Activated CD8-positive, alpha-beta memory T cell treated with anti-CD3 and anti-CD28 coated beads, Interleukin-2, amount 50 U/mL, for 1 hour (primary cell): ENCODE measurements around the gene GP5.

Experiments used
- DNase-seq: peaks from one replicate; pipeline ENCODE4 v3.0.0-alpha.2; 2020; ENCODE audit errors: extremely low read depth

The GP5 gene

GRCh38 chr3:194396859-194397756 is 2.0 kb downstream of the GP5 start:
- no peak for DNase-seq

DNA sequence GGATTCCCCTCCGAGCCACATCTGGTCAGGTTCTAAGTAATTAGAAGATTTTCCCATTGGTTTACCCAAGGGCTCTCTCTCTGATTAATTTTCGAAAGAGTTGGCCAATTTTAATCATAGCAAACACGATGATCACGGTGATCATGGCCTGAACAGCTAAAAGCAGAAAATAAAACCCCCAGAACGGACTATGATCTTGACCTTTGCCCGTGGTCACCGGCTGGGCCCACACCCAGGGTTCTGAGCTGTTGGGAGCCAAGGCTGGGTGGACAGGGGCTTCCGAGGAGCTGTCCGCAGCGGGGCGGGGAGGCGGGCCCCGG is 2.6 kb downstream of the GP5 start:
- DNase-seq, result no peak

DNA sequence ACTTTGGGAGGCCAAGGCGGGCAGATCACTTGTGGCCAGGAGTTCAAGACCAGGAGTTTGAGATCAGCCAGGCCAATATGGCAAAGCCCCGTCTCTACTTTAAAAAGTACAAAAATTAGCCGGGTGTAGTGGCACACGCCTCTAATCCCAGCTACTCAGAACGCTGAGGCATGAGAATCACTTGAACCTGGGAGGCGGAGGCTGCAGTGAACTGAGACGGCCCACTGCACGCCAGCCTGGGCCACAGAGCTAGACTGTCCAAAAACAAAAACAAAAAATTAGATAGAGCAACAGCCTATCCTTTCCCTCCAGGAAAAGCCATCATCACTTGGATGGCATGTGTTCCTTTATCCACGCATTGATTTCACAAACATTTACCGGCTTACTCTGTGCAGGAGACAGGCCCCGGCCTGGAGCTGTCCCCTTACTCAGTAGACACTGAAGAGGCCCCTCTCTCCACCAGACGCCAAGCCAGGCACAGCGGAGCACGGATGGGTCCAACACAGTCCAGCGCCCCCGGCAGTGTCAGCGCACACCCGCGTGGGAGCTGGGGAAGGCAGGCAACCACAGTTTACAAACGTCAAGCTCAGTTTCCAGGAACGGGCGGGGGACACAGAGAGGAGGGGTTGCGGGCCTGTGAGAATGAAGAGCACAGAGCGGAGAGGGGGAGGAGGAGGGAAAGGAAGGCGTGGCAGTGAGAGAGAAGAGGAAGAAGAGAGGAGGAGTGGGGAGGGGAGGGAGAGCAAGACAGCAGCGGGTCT is 3.1 kb downstream of the GP5 start:
- peak; percentile 28 for DNase-seq

DNA sequence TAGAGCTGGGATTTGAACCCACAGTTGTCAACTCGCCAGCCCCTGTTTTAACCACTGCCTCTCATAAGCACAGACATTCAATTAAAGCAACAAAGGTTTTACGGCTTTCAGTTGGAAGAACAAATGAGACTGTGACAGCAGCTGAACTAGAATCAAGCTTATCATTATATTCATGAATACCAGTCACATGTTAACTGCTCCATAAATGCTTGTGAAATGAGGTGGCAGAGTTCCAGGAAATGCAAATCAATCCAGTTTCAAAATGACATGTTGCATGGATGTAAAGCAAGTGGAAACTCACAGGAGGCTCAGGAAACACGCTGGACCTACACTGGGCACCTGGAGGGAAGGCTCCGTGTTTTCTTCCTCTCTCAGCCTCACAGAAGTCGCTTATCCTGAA is 3.9 kb downstream of the GP5 start:
- DNase-seq, result no peak

GRCh38 chr3:194392576-194392975 is 6.5 kb downstream of the GP5 start:
- no peak for DNase-seq

DNA sequence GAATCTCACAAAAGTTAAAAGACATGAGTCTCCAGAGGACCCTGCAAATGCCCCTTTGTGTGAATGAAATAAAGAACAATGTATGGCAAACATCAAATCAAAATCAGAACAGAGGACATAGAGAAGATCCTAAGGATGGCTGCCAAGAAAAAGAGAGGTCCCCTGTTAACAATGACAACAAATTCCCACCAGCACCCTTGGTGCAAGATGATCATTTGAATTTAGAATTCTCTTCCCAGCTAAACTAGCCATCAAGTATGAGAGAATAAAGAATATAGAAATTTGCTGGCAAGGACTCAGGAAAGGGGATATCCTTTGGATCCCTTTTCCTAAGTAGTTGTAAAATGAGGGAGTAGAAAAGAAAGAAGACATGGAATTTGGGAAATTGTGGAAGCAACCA is 8.2 kb downstream of the GP5 start:
- no peak for DNase-seq

DNA sequence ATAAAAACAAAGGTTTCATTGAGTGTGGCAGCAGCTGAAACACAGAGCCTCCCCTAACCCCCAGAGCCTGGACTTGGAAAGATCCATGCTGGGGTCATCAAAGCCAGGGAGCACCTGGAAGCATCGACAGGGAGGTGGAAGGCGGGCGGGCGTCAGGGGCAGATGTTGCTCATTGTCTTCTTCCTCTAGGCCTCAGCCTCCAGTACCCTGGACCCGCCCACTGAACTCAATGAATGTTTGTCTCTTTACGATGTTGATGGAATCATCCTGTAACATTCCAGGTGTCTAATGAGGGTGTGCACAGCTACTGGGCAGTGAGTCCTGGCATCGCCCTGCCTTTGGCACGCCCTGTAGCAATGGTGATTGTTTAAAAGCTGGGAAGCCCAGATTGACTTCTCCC is 9.8 kb downstream of the GP5 start:
- no peak for DNase-seq

- no peak for DNase-seq
Measured at GRCh38 chr3:194387926-194388418, 11.1 kb downstream of the GP5 start.

- no peak for DNase-seq
Measured at GRCh38 chr3:194387276-194387675, 11.8 kb downstream of the GP5 start.

DNA sequence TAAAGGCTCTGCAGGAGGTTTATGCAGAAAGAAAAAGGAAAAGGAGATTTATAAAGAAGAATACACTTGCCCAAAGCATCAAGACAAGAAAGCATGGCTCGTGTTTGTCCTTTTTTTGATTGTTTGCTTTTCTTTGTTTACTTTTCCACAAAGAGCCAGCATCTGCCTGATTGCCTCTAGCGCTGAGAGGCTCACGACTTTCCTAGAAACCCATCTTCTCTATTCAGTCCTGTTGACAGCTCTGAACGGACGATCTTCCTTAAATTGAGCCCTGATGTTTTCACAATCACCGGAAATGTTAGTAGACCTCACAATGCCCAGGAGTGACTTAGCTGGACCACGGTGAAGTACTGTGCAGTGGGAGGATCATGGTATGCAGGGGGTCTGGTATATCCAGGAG is 12.4 kb downstream of the GP5 start:
- no peak for DNase-seq

DNA sequence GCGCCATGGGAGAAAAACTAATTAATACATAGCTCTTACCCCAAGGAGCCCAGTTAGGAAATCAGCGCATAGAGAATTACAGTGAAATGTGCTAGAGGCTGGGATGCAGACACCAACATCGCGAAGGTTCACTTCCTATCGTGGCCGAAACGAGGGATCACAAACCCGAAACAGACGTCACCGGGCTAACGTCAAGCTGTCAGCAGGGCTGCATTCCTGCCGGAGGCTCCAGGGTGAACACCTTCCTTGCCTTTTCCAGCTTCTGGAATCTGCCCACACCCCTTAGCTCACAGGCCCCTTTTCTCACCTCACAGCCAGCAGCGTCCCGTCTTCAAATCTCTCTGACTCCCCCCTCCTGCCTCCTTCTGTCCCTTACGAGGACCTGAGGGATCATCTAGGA is 13.0 kb downstream of the GP5 start:
- no peak for DNase-seq

- DNase-seq, result no peak
Measured at GRCh38 chr3:194384569-194385001, 14.5 kb downstream of the GP5 start.

DNA sequence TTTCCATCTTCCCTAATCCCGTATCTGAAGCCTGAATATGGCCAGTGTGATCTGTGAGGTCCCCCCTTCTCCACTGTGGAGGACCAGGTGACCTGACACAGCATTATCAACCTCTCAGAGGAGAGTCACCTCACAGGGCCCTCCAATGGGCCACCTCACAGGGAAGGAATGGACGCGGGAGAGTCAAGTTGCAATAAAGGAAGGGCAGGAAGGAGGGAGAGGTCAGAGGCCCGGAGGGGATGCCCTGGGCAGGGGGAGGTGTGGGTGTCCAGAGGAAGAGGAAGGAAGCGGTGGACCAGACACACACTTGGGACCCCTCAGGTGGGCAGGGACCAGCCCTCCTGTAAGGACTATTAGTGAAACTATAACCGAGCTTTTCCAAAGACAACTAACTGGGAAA is 14.9 kb downstream of the GP5 start:
- no peak for DNase-seq

- DNase-seq, result no peak
Measured at GRCh38 chr3:194383276-194383940, 15.7 kb downstream of the GP5 start.

DNA sequence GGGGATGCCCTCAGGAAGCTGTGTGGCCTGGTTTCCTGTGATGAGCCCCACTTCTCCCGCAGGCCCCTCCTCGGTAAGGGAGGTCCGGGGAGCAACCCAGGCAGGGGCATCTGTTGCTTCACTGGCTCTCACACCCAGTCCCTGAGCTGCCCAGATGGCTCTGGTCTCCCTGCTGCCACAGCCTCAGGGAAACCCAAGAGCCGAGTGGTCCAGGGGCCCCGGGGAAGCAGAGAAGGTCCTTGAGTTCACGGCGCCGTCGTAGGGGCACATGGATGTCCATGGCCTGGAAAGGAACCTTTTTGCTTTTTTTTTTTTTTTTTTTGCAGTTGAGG is 16.2 kb downstream of the GP5 start:
- DNase-seq, result no peak

DNA sequence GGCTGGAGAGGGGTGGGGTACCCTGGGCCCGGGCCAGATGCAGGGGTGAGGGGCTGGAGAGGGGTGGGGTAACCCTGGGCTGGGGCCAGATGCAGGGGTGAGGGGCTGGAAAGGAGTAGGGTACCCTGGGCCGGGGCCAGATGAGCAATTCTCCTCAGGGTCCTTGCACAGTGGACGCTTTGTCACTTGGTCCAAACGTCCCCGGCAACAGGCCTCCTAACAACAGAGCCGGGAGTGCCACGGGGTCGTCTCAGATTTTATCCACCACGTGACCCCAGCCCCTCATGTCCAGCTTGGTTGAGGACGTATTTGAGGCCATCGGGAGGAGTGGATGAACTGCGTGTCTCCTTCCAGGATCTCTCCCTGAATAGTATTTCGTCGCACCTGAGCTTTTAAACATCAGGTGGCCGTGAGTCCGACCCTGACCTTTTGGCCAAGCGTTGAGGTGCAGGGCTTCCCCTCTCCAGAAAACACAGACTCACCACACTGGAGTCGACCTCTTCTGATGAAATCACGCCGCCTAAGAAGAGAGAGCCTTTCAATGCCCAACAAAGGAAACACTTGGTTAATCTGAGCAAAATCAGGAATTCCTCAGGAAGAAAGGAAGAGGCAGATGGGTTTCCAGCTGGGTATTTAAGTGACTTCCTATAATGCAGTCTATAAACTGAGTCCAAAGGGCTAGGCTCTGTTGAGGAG is 16.7 kb downstream of the GP5 start:
- DNase-seq, result no peak

DNA sequence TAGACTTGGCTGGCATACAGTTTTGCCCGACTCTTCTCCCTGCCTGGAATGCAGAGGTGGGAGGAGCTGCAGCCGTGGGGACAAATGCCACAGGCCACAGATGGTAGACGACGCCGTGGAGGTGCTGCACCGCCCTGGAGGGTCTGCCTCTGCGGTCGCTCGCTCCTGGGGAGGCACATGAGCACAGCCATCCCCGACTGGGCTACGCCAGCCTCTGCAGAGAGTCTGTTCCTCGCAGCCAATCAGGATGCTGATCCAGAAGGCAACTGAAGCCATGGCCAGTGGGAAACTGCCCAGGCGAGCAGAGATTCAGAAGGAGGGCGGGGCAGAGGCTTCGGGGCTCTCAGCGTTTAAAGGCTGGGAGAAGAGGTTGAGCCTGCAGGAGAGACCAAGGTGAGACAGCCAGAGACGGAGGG is 17.6 kb downstream of the GP5 start:
- DNase-seq, result no peak

DNA sequence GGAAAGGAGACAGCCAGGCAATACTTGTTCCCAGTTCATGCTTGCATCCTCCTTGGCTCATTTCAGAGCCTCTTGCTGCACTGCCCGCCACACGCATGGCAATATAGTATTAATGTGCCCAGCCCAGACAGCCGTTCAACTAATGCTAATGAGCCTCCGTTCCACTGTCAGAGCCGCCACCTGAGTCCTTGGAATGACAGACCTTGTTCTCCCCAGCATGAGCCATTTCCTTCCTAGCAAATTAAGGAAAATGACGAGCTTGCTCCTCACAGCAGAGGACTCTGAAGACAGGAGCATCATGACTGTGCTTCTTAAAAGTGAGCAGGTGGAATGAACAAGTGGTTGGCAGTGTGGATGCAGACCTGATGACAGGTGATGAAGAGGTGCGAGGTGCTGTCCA is 18.7 kb downstream of the GP5 start:
- no peak for DNase-seq

- DNase-seq, result no peak
Measured at GRCh38 chr3:194379651-194380050, 19.4 kb downstream of the GP5 start.

DNA sequence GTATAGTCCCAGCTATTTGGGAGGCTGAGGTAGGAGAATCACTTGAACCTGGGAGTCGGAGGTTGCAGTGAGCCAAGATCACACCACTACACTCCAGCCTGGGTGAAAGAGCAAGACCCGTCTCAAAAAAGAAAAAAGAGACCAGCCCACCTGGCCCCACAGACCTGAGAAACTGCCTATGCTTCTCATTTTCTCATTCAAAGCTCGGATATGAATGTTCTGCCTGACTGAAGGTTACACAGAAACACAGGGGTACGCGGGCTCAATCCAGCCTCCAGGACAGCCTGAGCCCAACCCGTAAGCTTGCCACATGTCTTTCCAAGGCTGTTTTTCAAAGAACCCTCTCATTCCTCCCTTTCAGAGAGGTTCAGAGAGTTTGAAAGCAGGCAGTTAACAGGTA is 19.8 kb downstream of the GP5 start:
- no peak for DNase-seq

DNA sequence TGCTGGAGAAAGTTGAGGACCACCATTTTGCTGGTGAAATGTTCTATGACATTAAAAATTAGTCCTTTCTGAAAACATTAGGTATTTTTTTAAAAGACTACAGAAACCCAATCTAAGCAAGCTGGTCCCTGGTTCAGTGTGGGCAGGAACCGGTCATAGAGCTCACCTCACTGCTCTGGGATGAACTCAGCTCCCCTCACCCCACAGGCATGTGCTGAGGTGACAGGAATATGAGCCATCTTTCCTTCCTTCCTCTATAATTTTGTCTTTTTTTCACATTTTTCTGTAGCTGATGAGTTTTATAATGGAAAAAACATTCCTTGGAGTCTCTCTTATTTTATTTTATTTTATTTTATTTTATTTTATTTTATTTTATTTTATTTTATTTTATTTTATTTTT is 21.4 kb downstream of the GP5 start:
- no peak for DNase-seq

DNA sequence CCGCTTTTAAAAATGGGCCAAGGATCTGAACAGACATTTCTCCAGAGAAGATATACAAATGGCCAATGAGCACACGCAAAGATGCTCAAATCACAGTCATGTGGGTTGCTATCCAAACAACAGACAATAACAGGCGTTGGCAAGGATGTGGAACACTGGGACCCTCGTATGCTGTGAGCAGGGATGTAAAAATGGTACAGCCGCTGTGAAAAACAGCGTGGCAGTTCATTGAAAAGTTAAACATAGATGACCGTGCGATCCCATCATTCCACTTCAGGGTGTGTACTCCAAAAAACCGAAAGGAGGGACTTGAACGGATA is 22.9 kb downstream of the GP5 start:
- no peak for DNase-seq
